HG03442 (cell line): Measurements from ENCODE around the gene CARM1.

Experiments
- ATAC-seq: cut with Tn5 transposase; IDR thresholded peaks from one replicate; pipeline ENCODE4 v1.9.1; 2021; ENCODE audit warnings: mild to moderate bottlenecking, moderate library complexity; ENCODE audit not compliant: unreplicated experiment

Gene CARM1

DNA sequence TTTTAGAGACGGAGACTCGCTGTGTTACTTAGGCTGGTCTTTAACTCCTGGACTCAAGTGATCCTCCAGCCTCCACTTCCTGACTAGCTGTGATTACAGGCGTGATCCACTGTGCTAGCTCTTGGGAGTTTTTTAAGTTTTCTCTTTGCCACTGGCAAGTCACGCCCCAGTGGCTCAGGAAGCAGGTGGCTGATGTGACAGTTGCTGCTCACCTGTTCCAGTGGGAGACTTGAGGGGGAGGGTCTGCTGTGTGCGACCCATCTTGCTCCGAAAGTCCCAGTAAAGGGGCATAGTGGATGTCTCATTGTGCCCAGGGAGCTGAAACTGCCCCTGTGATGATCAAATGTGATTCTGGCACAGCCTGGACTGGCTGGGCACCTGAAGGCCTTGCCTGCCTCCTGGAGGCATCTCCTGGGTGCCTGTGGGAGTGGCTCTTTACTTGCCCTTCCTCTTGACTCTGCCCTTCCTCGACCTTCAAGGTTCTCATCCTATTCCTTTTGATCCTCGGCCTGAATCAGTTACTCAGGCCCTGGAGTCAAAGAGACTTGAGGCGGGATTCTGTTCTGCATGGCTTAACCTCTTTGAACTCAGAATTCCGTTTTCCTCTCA lies 97.3 kb downstream of the CARM1 start:
- no peak for ATAC-seq

GRCh38 chr19:10971107-10971726 lies 99.9 kb downstream of the CARM1 start:
- no peak for ATAC-seq
